Suprapubic skin (tissue), 4 donors: ENCODE results near the gene ROBO2.

Experiments
- CTCF ChIP-seq, 2 donors: fragments of 200-600 bp in 1 of 2; fragments of 450-650 bp in 1 of 2; sonication (generic) in 1 of 2; IDR thresholded peaks; one replicate each; pipeline ENCODE4 v1.5.1; 2016 to 2019; ENCODE audit warnings: antibody characterized with exemption in 2 of 2, mild to moderate bottlenecking in 1 of 2, moderate library complexity in 1 of 2
- EP300 ChIP-seq: sonication (generic); formaldehyde crosslinking; IDR thresholded peaks from one replicate; pipeline ENCODE4 v1.6.1; 2017; ENCODE audit warnings: antibody characterized with exemption
- POLR2A ChIP-seq, 2 donors: fragments of 450-650 bp; IDR thresholded peaks; one replicate each; pipeline ENCODE4 v1.6.1; 2017; ENCODE audit warnings: antibody characterized with exemption in 2 of 2, mild to moderate bottlenecking in 2 of 2, moderate library complexity in 2 of 2
- POLR2AphosphoS5 ChIP-seq, 3 donors: sonication (generic); formaldehyde crosslinking; IDR thresholded peaks; one replicate each; pipeline ENCODE4 v1.6.1; 2017; ENCODE audit warnings: antibody characterized with exemption in 3 of 3

DNA sequence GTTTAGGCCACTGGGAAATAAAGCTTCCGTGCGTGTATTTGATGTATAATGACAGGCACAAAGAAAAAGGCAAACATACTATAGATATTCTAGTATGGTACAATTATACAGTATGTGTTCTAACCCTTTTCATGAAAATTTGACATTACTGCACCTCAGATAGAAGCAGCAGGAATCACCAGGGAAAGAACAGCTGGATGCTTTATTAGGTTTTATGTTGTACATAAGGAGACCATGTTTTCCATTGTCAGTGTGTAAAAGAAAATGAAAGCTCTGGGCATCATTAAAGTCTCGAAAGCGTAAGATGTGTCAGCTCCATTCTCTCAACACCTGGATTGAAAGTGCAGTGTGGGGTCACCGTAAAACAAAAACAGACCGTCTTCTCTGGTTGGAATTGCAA is 302.1 kb downstream of the ROBO2 start:
- TF ChIP-seq CTCF (IDR thresholded peaks at IDR 0.05) (no peak), EP300 (no peak), POLR2AphosphoS5 (IDR thresholded peaks at IDR 0.05) (no peak), POLR2A (IDR thresholded peaks at IDR 0.05) (no peak)
